Ovary (tissue), 9 donors: Measurements from ENCODE around the gene ALK. TPM values are rescaled to one million over a fixed set of nuclear protein-coding genes. Genes with fewer than 3 reads are reported as not detected.

ENCODE experiments used
- DNase-seq, 5 donors: peaks; one replicate each; pipeline ENCODE4 v3.0.0-alpha.2; 2019 to 2020
- H3K27ac ChIP-seq, 2 donors: fragments of 200-600 bp; one replicate each; pipeline versions ENCODE4 v1.5.1 to v1.8.0; 2019 to 2022
- H3K27me3 ChIP-seq: fragments of 200-600 bp; one replicate; pipeline ENCODE4 v1.8.0; 2022
- H3K36me3 ChIP-seq: fragments of 200-600 bp; sonication (generic); one replicate; pipeline ENCODE4 v1.5.1; 2019
- H3K4me1 ChIP-seq: one replicate; pipeline ENCODE4 v1.8.1; 2013; ENCODE audit warnings: mild to moderate bottlenecking, moderate library complexity; ENCODE audit not compliant: insufficient read depth
- H3K4me3 ChIP-seq: fragments of 200-600 bp; sonication (generic); one replicate; pipeline ENCODE4 v1.5.1; 2017
- H3K9me3 ChIP-seq, 2 donors: fragments of 200-600 bp in 1 of 2; sonication (generic) in 1 of 2; one replicate each; pipeline versions ENCODE4 v1.5.1 to v1.8.1; 2013 to 2019; ENCODE audit warnings: mild to moderate bottlenecking in 1 of 2, moderate library complexity in 1 of 2
- EP300 ChIP-seq: sonication (generic); formaldehyde crosslinking; IDR thresholded peaks from one replicate; pipeline ENCODE4 v1.6.1; 2017; ENCODE audit warnings: antibody characterized with exemption
- POLR2A ChIP-seq: fragments of 450-650 bp; IDR thresholded peaks from one replicate; pipeline ENCODE4 v1.6.1; 2017; ENCODE audit warnings: antibody characterized with exemption, mild to moderate bottlenecking, moderate library complexity
- WGBS, 3 donors: extraction: QIAGEN DNeasy Blood & Tissue Kit in 1 of 3; methylation state at CpG; one replicate each; pipeline versions ENCODE4 v1.1.5 to v1.1.7; 2013 to 2017; 5-methylcytosine and 5-hydroxymethylcytosine counted together
- intact Hi-C, 4 donors: fragments of 100-400 bp; cut with DNase I; formaldehyde crosslinking; loops; one replicate each; pipeline versions ENCODE4 v1.11.0 to v1.15.1; 2022 to 2023
- polyA plus RNA-seq, 2 donors: library from polyadenylated mRNA; stranded (reverse); fragments of 200-250 nt in 1 of 2; fragments of 350-450 nt in 1 of 2; fragmentation: Illumina TruSeq in 1 of 2; extraction: RNeasy Lipid Tissue Mini Kit (QIAGEN cat#74804) in 1 of 2; gene quantifications; one replicate each; pipeline ENCODE4 v1.2.3, GENCODE V29; 2013 to 2014
- total RNA-seq, 7 donors: library from RNA; depleted of rRNA in 2 of 7; stranded (reverse); fragments of >200 nt in 2 of 7; fragmentation: NEBNext Ultra II Directional in 3 of 7; extraction: Animal tissue kit (Norgen Biotek cat#: 25700) in 3 of 7; gene quantifications; one replicate each; pipeline versions ENCODE4 v1.1.0 to v1.2.4, GENCODE V29; 2016 to 2023
- TF ChIP-seq, protein P1 (sequence below), 3 donors: fragments of 450-650 bp in 2 of 3; fragments of 200-600 bp in 1 of 3; IDR thresholded peaks; one replicate each; pipeline versions ENCODE4 v1.5.1 to v1.8.0; 2016 to 2022; ENCODE audit warnings: antibody characterized with exemption in 3 of 3, mild to moderate bottlenecking in 1 of 3
- donor health status: DM: no; HTN: no; CAD: no; lungs with moderate emphysema.
- donor health status: DM: no; HTN: no; CAD: no.
- donor health status: Bipolar disorder and iron deficiency.
- donor health status: DM: yes; HTN: yes; CAD: no.
- donor health status: DM: no; HTN: no; CAD: no.
- donor health status: DM: yes; HTN: yes; CAD: no.

Gene ALK
- total and polyA plus RNA-seq, 9 donors: 0.05 to 1.7 (median 0.23) TPM; not detected in 1

GRCh38 chr2:29563697-29564096 is 357.7 kb downstream of the ALK start:
- TF ChIP-seq EP300: no peak
- TF ChIP-seq, protein P1, sequence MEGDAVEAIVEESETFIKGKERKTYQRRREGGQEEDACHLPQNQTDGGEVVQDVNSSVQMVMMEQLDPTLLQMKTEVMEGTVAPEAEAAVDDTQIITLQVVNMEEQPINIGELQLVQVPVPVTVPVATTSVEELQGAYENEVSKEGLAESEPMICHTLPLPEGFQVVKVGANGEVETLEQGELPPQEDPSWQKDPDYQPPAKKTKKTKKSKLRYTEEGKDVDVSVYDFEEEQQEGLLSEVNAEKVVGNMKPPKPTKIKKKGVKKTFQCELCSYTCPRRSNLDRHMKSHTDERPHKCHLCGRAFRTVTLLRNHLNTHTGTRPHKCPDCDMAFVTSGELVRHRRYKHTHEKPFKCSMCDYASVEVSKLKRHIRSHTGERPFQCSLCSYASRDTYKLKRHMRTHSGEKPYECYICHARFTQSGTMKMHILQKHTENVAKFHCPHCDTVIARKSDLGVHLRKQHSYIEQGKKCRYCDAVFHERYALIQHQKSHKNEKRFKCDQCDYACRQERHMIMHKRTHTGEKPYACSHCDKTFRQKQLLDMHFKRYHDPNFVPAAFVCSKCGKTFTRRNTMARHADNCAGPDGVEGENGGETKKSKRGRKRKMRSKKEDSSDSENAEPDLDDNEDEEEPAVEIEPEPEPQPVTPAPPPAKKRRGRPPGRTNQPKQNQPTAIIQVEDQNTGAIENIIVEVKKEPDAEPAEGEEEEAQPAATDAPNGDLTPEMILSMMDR (IDR thresholded peaks at IDR 0.05): no peak
- TF ChIP-seq POLR2A: no peak
- H3K9me3 ChIP-seq: no peaks in the 10 kb centered on the region
- intact Hi-C loops: no loop called here
- H3K36me3 ChIP-seq: no peaks in the 10 kb centered on the region
- H3K27ac ChIP-seq: no peak overlapping the region
- 77 to 88% (median 86%) methylated on average over 1 of the region's 1 CpG for WGBS, 3 donors
- no peaks in the 10 kb centered on the region for H3K4me1 ChIP-seq
- no peak overlapping the region for H3K4me3 ChIP-seq
- no peak for DNase-seq
- H3K27me3 ChIP-seq: no peaks in the 10 kb centered on the region

DNA sequence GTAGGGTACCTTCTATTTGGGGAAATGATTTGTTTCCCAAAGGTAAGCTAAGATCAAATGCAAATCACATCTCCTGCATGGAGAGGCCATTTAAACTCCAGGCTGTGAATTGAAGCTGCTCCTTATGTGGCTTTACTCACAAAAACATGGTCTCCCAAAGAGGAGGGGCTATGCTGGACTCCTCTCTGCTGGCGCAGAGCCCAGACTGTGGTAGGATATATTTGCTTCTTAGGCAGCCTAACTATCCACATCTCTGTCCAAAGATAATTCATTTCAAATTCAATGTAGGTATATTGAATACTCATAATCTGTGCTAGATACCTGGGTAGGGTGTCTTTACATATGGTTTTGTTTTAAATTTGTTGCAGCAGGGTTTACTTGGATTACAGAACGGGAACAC is 358.5 kb downstream of the ALK start:
- DNase-seq: no peak
- no peaks in the 10 kb centered on the region for H3K9me3 ChIP-seq
- intact Hi-C loops: no loop called here
- no peak overlapping the region for H3K4me3 ChIP-seq
- no peaks in the 10 kb centered on the region for H3K36me3 ChIP-seq
- no peaks in the 10 kb centered on the region for H3K4me1 ChIP-seq
- H3K27me3 ChIP-seq: no peaks in the 10 kb centered on the region
- TF ChIP-seq, protein P1 (IDR thresholded peaks at IDR 0.05): no peak
- no peak for TF ChIP-seq POLR2A
- no peak for TF ChIP-seq EP300
- WGBS, 3 donors: 76 to 80% (median 78%) methylated on average over 2 of the region's 2 CpGs
- no peak overlapping the region for H3K27ac ChIP-seq

DNA sequence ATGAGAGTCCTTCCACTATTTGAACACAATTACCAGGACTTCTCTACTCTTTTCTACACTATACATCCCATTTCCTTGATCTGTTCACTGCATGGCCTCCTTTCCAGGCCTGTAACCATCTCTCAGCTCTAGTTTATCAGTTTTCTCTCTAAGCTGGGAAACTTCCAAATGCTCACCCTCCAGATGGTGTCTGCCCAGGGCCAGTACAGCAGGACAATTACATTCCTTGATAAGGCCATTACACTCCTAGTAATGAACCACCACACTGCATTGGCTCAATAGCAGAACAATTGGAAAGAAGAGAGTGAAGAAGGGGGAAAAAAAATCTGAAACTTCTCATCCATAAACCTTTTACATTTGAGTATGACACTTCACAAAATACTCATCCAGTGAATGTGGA is 359.1 kb downstream of the ALK start:
- Histone ChIP-seq H3K4me3 (no peak overlapping the region), H3K27me3 (no peaks in the 10 kb centered on the region), H3K9me3 (no peaks in the 10 kb centered on the region), H3K36me3 (no peaks in the 10 kb centered on the region), H3K4me1 (no peaks in the 10 kb centered on the region), H3K27ac (no peak overlapping the region)
- intact Hi-C loops: no loop called here
- TF ChIP-seq, protein P1 (IDR thresholded peaks at IDR 0.05): no peak
- TF ChIP-seq POLR2A: no peak
- TF ChIP-seq EP300: no peak
- no peak for DNase-seq

- intact Hi-C loops: no loop called here
- H3K4me1 ChIP-seq: no peaks in the 10 kb centered on the region
- TF ChIP-seq, protein P1 (IDR thresholded peaks at IDR 0.05): no peak
- no peak for TF ChIP-seq POLR2A
- no peak for DNase-seq
- H3K36me3 ChIP-seq: no peaks in the 10 kb centered on the region
- H3K4me3 ChIP-seq: no peak overlapping the region
- no peak overlapping the region for H3K27ac ChIP-seq
- H3K27me3 ChIP-seq: no peaks in the 10 kb centered on the region
- 92 to 95% (median 94%) methylated on average over 4 of the region's 4 CpGs for WGBS, 3 donors
- no peaks in the 10 kb centered on the region for H3K9me3 ChIP-seq
Measured at GRCh38 chr2:29561628-29562027, 359.8 kb downstream of the ALK start.

DNA sequence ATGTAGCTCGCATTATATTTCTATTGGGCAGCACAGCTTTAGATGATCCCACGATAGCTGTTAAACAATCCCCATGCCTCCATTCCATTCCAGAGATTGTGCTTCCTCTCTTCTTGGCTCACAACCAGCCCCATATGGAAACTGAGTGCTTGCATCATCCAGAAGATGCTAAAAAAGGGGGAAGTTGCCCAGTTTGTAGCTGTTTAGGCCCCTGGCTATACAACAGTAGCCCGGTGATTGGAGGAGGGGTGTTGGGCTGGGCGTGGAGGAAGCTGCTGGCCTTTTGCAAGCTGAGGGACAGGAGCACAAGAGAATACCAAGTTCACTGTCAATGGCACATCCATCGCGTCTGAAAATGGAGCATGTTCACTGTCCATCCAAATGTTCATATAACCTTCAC is 360.2 kb downstream of the ALK start:
- H3K36me3 ChIP-seq: no peaks in the 10 kb centered on the region
- H3K4me1 ChIP-seq: no peaks in the 10 kb centered on the region
- intact Hi-C loops: no loop called here
- no peak for DNase-seq
- no peaks in the 10 kb centered on the region for H3K9me3 ChIP-seq
- H3K27ac ChIP-seq: no peak overlapping the region
- H3K27me3 ChIP-seq: no peaks in the 10 kb centered on the region
- no peak for TF ChIP-seq POLR2A
- TF ChIP-seq EP300: no peak
- 79 to 90% (median 86%) methylated on average over 6 of the region's 6 CpGs for WGBS, 3 donors
- no peak overlapping the region for H3K4me3 ChIP-seq
